Stomach (tissue), 4 donors: Measurements from ENCODE around the gene APOL1.

ENCODE experiments used
- EP300 ChIP-seq: sonication (generic); formaldehyde crosslinking; IDR thresholded peaks from one replicate; pipeline ENCODE4 v1.6.1; 2017; ENCODE audit warnings: antibody characterized with exemption
- POLR2A ChIP-seq, 4 donors: fragments of 450-650 bp; IDR thresholded peaks; one replicate each; pipeline ENCODE4 v1.6.1; 2016; ENCODE audit warnings: antibody characterized with exemption in 4 of 4, control low read depth in 2 of 4, mild to moderate bottlenecking in 1 of 4, moderate library complexity in 1 of 4
- POLR2AphosphoS5 ChIP-seq, 3 donors: sonication (generic); formaldehyde crosslinking; IDR thresholded peaks; one replicate each; pipeline ENCODE4 v1.6.1; 2016; ENCODE audit warnings: antibody characterized with exemption in 3 of 3
- TF ChIP-seq, protein P1 (sequence below), 7 experiments: fragments of 450-650 bp in 4 of 7; fragments of 200-600 bp in 3 of 7; sonication (generic) in 3 of 7; IDR thresholded peaks; one replicate each; pipeline ENCODE4 v1.5.1; 2016 to 2019; ENCODE audit warnings: antibody characterized with exemption in 7 of 7, control low read depth in 2 of 7, mild to moderate bottlenecking in 1 of 7

DNA sequence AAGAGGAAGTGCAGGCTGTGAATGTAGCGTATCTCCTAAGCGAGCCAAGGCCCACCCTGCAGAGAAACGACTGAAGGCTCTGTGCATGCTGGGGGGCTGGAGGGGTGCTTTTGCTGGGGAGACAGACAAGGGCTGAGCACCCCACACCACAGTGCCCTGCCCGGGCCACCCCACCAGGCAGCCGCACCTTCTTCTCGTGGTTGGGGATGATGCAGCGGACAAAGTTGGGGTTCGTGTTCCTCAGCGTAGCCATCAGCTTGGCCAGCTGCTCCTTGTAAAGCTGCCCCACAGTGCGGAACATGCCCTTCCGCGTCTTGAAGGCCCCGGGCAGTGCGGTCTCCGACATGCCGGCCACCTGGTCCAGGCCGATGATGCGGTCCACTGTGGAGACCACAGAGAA is 53.3 kb downstream of the APOL1 start:
- TF ChIP-seq POLR2A (IDR thresholded peaks at IDR 0.05) (no peak), EP300 (no peak), POLR2AphosphoS5 (IDR thresholded peaks at IDR 0.05) (no peak)
- TF ChIP-seq, protein P1, sequence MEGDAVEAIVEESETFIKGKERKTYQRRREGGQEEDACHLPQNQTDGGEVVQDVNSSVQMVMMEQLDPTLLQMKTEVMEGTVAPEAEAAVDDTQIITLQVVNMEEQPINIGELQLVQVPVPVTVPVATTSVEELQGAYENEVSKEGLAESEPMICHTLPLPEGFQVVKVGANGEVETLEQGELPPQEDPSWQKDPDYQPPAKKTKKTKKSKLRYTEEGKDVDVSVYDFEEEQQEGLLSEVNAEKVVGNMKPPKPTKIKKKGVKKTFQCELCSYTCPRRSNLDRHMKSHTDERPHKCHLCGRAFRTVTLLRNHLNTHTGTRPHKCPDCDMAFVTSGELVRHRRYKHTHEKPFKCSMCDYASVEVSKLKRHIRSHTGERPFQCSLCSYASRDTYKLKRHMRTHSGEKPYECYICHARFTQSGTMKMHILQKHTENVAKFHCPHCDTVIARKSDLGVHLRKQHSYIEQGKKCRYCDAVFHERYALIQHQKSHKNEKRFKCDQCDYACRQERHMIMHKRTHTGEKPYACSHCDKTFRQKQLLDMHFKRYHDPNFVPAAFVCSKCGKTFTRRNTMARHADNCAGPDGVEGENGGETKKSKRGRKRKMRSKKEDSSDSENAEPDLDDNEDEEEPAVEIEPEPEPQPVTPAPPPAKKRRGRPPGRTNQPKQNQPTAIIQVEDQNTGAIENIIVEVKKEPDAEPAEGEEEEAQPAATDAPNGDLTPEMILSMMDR (IDR thresholded peaks at IDR 0.05) = no peak
